ENCODE results near the gene SENP1.

The SENP1 gene

GRCh38 chr12:48051681-48052080 is 54.2 kb downstream of the SENP1 start:
- H3K36me3 ChIP-seq (ENCODE audit: insufficient read depth, low read length): peaks cover 37% of the 10 kb centered on the region

DNA sequence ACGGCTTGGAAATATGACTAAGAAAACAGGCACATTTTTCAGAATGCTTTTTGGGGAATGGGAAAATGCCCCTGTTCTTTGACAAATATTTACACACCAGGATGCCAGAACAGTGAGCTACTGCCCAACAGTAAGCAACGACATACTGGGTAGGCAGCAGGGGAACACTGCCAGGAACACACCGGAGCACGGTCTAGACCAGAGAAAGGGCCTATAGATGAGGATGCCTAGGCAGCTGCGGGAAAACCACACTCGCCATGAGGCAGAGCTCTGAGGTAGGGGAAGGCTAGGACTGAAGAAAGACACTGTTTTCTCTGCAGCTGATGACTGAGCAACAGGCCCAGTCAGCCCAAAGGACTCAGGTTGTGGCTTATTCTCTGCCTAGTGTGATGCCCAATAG is 55.7 kb downstream of the SENP1 start:
- Histone ChIP-seq H3K4me1 (ENCODE audit: insufficient read depth, low read length) (no peaks in the 10 kb centered on the region), H3K36me3 (ENCODE audit: insufficient read depth, low read length) (peaks cover 51% of the 10 kb centered on the region), H3K27me3 (ENCODE audit: insufficient read depth, low read length) (no peaks in the 10 kb centered on the region), H3K9me3 (ENCODE audit: low read length) (no peaks in the 10 kb centered on the region), H2AFZ (ENCODE audit: low read depth, low read length) (no peak overlapping the region), H3K4me3 (ENCODE audit: low read length) (no peak overlapping the region)

More at GRCh38 chr12:48051681-48052080, 54.2 kb downstream of the SENP1 start:
- no peaks in the 10 kb centered on the region for H3K27me3 ChIP-seq (ENCODE audit: insufficient read depth, low read length)
- no peaks in the 10 kb centered on the region for H3K4me1 ChIP-seq (ENCODE audit: insufficient read depth, low read length)
- no peak overlapping the region for H3K4me3 ChIP-seq (ENCODE audit: low read length)
- no peaks in the 10 kb centered on the region for H3K9me3 ChIP-seq (ENCODE audit: low read length)
- no peak overlapping the region for H2AFZ ChIP-seq (ENCODE audit: low read depth, low read length)

DNA sequence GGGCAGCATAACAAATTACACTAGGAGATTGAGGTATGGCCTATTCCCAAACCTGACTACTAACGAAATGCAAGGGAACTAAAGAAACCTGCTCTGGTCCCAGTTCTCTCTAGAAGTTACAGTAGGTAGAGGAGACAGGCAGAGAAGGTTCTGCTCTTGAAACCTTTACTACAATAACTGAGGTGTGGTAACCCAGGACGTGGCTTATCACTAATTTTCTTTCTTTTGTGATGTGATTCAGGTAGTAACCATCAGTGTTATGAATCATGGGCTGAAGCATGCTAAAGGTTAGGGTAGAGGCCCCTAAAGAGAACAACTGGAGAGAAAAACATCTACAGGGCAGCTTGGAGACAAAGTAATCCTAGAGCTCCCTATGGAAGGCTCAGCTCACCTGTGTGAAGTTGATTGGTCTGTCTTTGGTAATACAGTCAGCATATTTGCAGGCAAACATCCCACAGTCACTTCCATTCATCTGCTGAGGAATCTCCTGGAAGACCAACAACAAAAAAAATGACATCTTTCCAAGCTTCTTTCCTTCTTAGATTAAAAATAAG is 59.8 kb downstream of the SENP1 start:
- no peak overlapping the region for H2AFZ ChIP-seq (ENCODE audit: low read depth, low read length)
- H3K27me3 ChIP-seq (ENCODE audit: insufficient read depth, low read length): no peaks in the 10 kb centered on the region
- no peak overlapping the region for H3K4me3 ChIP-seq (ENCODE audit: low read length)
- H3K36me3 ChIP-seq (ENCODE audit: insufficient read depth, low read length): peaks cover 68% of the 10 kb centered on the region
- no peaks in the 10 kb centered on the region for H3K9me3 ChIP-seq (ENCODE audit: low read length)
- H3K4me1 ChIP-seq (ENCODE audit: insufficient read depth, low read length): no peaks in the 10 kb centered on the region

DNA sequence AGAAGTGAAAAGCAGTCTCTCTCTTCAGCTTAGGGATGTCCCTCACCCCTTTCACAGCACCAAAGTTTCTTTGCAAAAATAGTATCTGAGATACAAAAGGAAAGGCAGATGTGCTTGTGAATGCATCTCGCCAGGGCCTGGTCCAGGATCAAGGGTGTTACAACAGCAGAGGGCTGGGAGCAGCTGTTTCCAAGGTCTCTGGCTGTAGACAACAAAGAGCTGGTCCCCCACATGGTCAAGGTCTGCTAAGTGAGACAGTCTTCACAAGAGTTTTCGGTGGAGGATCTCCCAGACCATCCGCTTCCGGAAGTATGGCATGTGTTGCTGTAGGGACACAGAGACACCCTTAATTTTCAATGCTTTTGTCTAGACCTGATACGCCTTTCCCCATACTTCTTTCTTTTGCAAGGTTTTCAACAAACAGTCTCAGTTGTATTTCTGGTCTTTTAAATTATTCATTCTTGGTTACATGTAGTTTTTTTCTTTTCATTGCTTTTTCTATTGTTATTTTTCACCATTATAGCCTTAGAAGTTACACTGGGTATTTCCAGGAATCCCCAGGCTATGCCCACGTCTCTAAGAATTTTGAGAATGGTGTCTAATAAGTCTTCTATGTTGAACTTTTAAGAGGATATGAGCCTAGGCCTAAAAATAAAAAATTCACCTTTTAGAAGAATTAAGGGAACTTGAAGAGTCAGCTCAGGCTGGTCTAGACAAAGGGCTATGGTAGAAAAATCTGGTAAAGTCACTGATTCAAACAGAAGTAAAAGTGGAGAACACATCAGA is 60.6 kb downstream of the SENP1 start:
- Histone ChIP-seq H3K36me3 (ENCODE audit: insufficient read depth, low read length) (peaks cover 65% of the 10 kb centered on the region), H3K9me3 (ENCODE audit: low read length) (no peaks in the 10 kb centered on the region), H3K4me1 (ENCODE audit: insufficient read depth, low read length) (no peaks in the 10 kb centered on the region), H3K4me3 (ENCODE audit: low read length) (no peak overlapping the region), H3K27me3 (ENCODE audit: insufficient read depth, low read length) (no peaks in the 10 kb centered on the region), H2AFZ (ENCODE audit: low read depth, low read length) (no peak overlapping the region)

DNA sequence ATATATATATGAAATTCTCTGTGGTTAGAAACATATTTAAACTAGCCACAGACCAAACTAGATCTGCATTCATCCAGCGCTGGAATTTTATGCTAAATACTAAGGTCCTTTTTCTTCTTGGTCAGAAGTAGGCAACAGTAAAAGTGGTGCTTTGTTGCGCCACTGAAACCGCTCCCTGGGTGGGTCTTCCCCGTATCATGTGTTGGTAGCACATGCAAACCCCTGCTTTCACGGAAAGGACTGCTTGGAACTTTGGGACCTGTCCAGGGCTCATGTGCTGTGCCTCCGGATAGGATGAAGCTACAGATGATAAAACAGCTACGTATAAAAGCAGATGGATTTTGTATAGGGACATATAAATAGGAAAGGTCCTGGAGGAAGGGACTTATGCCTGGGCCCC is 61.5 kb downstream of the SENP1 start:
- Histone ChIP-seq H3K9me3 (ENCODE audit: low read length) (no peaks in the 10 kb centered on the region), H3K27me3 (ENCODE audit: insufficient read depth, low read length) (no peaks in the 10 kb centered on the region), H3K4me1 (ENCODE audit: insufficient read depth, low read length) (no peaks in the 10 kb centered on the region), H3K4me3 (ENCODE audit: low read length) (no peak overlapping the region), H3K36me3 (ENCODE audit: insufficient read depth, low read length) (peaks cover 56% of the 10 kb centered on the region), H2AFZ (ENCODE audit: low read depth, low read length) (no peak overlapping the region)

DNA sequence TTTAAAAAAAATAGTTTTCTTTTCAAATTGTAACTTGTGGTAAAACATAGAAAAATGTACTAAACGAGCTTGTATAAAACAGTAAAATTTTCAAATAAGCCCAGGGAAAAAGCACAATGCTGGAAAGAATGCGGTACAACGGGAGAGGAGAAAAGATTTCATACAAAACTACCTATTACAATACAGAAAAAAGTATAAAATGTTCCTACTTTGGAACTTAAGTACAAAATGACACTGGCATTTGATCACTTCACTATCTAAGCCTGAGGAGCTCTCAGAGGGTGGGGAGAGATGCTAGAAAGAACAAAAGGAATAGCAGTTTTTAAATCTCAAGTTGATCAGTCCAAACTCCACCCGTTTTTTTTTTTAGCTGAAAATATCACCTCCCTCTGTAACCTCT is 62.1 kb downstream of the SENP1 start:
- Histone ChIP-seq H3K27me3 (ENCODE audit: insufficient read depth, low read length) (no peaks in the 10 kb centered on the region), H3K36me3 (ENCODE audit: insufficient read depth, low read length) (peaks cover 52% of the 10 kb centered on the region), H2AFZ (ENCODE audit: low read depth, low read length) (no peak overlapping the region), H3K9me3 (ENCODE audit: low read length) (no peaks in the 10 kb centered on the region), H3K4me3 (ENCODE audit: low read length) (no peak overlapping the region), H3K4me1 (ENCODE audit: insufficient read depth, low read length) (no peaks in the 10 kb centered on the region)

DNA sequence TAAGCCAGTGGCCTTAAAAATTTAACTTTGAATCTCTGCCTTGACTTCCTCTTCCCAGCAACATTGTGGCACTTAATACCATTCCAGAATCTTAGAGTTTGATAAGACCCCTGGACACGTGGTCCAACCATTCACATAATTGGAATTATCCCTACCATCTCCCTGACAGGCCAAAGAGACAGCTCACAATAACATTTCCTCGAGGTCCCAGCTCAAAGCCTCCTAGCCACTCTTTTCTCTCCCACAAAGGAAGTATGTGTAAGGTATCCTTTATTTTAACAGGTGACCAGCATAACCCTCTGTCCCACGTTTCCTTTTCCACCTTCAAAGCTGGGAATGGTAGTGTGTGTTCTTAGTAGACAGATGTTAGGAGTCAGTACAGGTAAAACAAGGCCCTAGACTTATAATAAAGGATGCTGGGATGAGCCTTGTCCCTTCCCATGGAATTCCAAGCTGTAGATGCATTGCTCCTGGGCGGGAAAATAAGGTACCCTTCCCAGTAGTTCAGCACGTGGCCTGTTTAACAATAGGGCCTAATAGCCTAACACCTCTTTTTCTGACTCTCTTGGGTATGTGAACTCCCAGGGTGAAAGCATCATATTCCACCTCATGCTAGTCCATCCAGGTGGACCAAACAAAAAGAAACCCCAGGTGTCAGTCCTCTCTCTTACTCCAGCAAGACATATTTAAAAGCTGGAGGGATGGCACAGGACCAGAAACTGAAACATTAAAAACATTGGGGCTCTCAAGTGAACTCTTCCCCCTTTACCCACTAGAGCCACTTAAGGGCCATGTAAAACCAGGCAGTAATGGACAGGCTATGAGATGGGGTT is 64.1 kb downstream of the SENP1 start:
- Histone ChIP-seq H2AFZ (ENCODE audit: low read depth, low read length) (no peak overlapping the region), H3K36me3 (ENCODE audit: insufficient read depth, low read length) (peaks cover 33% of the 10 kb centered on the region), H3K4me3 (ENCODE audit: low read length) (no peak overlapping the region), H3K27me3 (ENCODE audit: insufficient read depth, low read length) (no peaks in the 10 kb centered on the region), H3K9me3 (ENCODE audit: low read length) (no peaks in the 10 kb centered on the region), H3K4me1 (ENCODE audit: insufficient read depth, low read length) (peaks cover 15% of the 10 kb centered on the region)

DNA sequence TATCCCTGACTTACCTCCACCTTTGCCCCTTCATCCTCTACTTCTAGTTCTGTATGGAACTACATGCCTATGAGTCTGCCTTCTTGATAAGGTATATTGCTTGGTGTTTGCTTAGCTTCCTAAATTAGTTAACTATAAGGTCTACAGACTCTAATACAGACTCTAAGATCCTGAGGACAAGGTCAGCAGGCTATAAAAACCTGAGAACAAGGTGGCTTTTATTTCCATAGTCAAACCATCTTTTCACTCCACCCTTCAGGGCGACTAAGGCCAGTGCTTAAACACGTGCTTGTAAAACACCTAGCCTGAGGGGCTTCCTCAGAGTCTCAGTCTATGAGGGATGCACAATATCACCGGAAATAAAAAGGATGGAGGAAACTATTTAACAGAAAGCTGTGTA is 65.5 kb downstream of the SENP1 start:
- Histone ChIP-seq H3K27me3 (ENCODE audit: insufficient read depth, low read length) (no peaks in the 10 kb centered on the region), H3K4me1 (ENCODE audit: insufficient read depth, low read length) (peaks cover 18% of the 10 kb centered on the region), H3K9me3 (ENCODE audit: low read length) (no peaks in the 10 kb centered on the region), H3K36me3 (ENCODE audit: insufficient read depth, low read length) (peaks cover 19% of the 10 kb centered on the region), H2AFZ (ENCODE audit: low read depth, low read length) (no peak overlapping the region), H3K4me3 (ENCODE audit: low read length) (no peak overlapping the region)

- Histone ChIP-seq H2AFZ (ENCODE audit: low read depth, low read length) (no peak overlapping the region), H3K36me3 (ENCODE audit: insufficient read depth, low read length) (peaks cover 8% of the 10 kb centered on the region), H3K9me3 (ENCODE audit: low read length) (no peaks in the 10 kb centered on the region), H3K27me3 (ENCODE audit: insufficient read depth, low read length) (no peaks in the 10 kb centered on the region), H3K4me1 (ENCODE audit: insufficient read depth, low read length) (peaks cover 18% of the 10 kb centered on the region), H3K4me3 (ENCODE audit: low read length) (no peak overlapping the region)
These were observed 66.7 kb downstream of the SENP1 start for GRCh38 chr12:48039151-48039550.

DNA sequence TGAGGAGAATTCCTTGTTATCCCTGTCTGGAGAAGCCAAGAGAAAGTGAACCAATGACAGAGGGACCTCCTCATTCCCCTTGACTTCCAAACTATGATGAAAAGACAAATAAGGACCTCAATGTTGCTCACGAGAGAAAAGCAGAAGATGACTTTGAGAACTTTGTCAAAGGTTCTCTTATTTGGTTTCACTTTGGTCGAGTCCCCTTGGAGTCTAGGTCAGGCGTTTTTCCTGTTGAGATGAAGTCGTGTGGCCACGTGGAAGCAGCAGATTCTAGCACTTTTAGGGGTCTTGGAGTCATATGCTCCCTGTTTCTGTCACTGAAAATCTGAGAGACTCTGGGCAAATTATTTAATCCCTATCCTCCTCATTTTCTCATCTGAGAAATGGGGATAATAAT is 67.8 kb downstream of the SENP1 start:
- Histone ChIP-seq H3K4me3 (ENCODE audit: low read length) (peak overlapping the region; percentile 18), H3K9me3 (ENCODE audit: low read length) (no peaks in the 10 kb centered on the region), H3K27me3 (ENCODE audit: insufficient read depth, low read length) (no peaks in the 10 kb centered on the region), H3K4me1 (ENCODE audit: insufficient read depth, low read length) (peaks cover 18% of the 10 kb centered on the region), H3K36me3 (ENCODE audit: insufficient read depth, low read length) (no peaks in the 10 kb centered on the region), H2AFZ (ENCODE audit: low read depth, low read length) (peak overlapping the region; percentile 58)

- H3K9me3 ChIP-seq (ENCODE audit: low read length): no peaks in the 10 kb centered on the region
- peaks cover 18% of the 10 kb centered on the region for H3K4me1 ChIP-seq (ENCODE audit: insufficient read depth, low read length)
- no peaks in the 10 kb centered on the region for H3K36me3 ChIP-seq (ENCODE audit: insufficient read depth, low read length)
- no peaks in the 10 kb centered on the region for H3K27me3 ChIP-seq (ENCODE audit: insufficient read depth, low read length)
- H2AFZ ChIP-seq (ENCODE audit: low read depth, low read length): peak overlapping the region; percentile 58
- peak overlapping the region; percentile 18 for H3K4me3 ChIP-seq (ENCODE audit: low read length)
These were observed 68.5 kb downstream of the SENP1 start for GRCh38 chr12:48037267-48037915.

DNA sequence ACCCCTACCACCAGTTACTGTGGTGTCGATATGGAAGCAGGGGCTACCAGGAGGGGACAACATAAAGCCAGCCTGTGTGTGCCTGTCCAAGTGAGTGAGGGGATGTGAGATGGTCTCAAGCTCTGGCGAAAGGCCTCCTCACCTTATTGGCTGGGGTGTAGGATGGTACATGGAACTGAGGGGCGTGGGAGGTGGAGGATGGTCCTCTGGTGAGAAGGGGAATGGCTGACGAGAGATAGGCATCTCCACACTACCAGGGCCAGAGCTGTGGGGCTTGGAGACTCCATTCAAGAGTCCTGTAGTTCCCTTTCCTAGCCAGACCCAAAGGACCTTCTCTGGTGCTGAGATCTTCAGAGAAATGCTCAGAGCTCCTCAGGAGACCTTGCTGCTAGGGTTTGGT is 69.1 kb downstream of the SENP1 start:
- Histone ChIP-seq H3K4me3 (ENCODE audit: low read length) (no peak overlapping the region), H2AFZ (ENCODE audit: low read depth, low read length) (no peak overlapping the region), H3K36me3 (ENCODE audit: insufficient read depth, low read length) (no peaks in the 10 kb centered on the region), H3K4me1 (ENCODE audit: insufficient read depth, low read length) (peaks cover 18% of the 10 kb centered on the region), H3K27me3 (ENCODE audit: insufficient read depth, low read length) (no peaks in the 10 kb centered on the region), H3K9me3 (ENCODE audit: low read length) (no peaks in the 10 kb centered on the region)

Measured in neuron (in vitro differentiated cells).